Activated naive CD8-positive, alpha-beta T cell treated with anti-CD3 and anti-CD28 coated beads, Interleukin-2, amount 50 U/mL, for 16 hours (primary cell): ENCODE measurements around the gene FRK.
"Not testable (repeated sequence)": the region's sequence is repeated elsewhere in the genome, so short reads cannot be mapped to it uniquely, and the experiment has no call there.

ENCODE experiments used
- DNase-seq: peaks from one replicate; pipeline ENCODE4 v3.0.0-alpha.2; 2020; ENCODE audit warnings: low read depth, low spot score

Gene FRK

GRCh38 chr6:116074732-116075390 lies 14.2 kb upstream of the FRK start:
- DNase-seq, result no peak

DNA sequence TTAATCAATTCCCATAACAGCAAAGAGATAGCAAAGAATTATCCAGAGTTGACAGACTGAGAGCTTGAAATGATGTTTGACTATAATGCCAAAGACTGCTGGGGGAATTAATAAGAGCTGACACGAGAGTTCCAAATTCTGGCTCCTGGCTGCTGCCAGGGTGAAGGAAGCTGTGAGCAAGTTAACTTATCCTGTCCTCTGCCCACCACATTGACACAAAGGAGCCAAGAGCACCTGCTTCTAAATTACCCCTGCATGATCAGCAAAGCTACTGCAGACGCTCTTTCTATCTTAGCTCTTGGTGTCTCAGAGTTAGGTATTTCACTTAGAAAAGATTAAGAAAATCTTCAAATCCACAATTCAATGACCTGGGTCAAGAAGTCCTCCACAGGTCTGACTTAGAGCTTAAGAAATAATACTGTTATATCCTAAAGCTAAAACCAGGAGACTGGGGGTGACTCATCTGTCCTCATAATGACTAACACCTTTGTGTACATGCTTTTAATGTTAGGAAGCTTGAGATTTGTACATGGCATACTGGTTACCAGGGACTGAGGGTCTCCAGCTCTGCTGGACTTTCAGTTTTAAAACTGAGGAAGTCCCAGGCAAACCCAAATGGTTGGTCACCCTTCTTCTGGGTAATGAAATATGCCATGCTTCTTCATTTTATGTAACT lies 13.2 kb upstream of the FRK start:
- DNase-seq, result no peak

DNA sequence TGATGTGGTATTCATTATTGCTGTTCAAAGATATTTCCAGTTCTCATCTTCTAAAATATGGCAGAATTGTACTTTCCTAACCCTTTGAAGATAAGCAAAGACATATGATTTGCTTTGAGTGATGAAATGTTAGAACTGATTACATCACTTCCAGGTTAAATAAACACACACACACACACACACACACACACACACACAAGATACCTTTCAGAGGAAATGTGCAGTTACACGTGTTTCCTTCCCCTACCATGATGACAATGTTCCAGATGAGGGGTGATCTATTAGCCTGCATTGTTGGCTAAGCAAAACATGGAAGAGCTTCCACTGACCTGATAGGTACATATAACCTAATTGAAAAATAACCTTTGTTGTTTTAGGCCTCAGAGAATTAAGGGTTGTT lies 11.7 kb upstream of the FRK start:
- DNase-seq, result no peak

DNA sequence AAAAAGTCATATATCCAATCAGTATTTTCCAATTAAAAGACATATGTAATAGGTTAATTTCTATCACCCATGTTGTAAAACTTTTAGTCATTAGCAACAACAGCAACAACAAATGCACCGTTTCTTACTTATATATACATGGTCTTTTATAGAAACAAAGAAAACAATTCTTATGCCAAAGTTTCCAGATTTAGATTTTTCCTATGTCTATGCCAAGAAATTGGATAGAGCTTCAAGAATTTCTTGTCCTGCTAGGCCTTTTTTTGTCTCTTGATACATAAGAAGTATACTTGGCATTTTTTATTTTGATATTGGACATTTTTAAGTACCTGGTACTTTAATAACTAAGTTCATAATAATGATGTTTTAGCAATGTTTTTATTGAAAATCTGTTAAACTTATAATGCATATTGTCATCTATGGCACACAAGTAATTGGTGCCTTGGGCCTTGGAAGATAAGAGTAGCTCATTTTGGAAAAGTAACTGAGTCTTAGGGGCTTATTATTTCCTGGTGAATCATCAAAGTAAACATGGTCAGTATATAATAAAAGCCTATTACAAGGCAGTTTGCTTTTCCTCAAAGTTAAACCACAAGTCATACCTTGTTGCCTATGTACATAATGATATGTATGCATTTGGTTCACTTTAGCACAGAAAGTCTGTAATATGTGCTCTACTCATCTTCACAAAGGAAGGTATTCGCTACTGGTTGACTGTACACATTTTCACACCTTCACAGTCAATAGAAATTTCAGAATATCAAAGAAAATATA lies 10.1 kb upstream of the FRK start:
- DNase-seq, result no peak

DNA sequence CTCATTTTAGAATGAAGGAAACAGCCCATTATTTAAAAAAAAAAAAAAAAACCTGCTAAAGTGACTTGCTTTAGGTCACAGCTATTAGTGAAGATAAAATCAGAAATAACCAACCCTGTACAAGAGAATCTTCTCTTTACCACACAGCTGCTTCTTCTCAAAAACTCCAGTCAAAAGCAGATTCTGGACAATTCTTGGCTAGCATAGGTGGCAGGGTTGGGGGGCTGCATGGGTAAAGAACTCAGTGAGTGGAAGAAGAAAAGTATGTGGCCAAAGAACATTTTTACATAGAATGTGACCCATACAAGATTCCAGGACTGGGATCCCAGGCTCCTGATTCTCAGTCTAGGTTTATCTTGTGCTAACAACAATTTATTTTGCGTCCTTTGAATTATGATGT lies 9.4 kb upstream of the FRK start:
- no peak for DNase-seq

GRCh38 chr6:116066789-116067188 lies 6.1 kb upstream of the FRK start:
- no peak for DNase-seq

GRCh38 chr6:116064666-116065065 lies 4.0 kb upstream of the FRK start:
- DNase-seq, result no peak

GRCh38 chr6:116062496-116062895 lies 1.8 kb upstream of the FRK start:
- DNase-seq, result no peak

- DNase-seq, result no peak
Measured at GRCh38 chr6:116059713-116060571, 749 bp downstream of the FRK start.

- DNase-seq, result no peak
Measured at GRCh38 chr6:116057766-116058165, 2.9 kb downstream of the FRK start.

DNA sequence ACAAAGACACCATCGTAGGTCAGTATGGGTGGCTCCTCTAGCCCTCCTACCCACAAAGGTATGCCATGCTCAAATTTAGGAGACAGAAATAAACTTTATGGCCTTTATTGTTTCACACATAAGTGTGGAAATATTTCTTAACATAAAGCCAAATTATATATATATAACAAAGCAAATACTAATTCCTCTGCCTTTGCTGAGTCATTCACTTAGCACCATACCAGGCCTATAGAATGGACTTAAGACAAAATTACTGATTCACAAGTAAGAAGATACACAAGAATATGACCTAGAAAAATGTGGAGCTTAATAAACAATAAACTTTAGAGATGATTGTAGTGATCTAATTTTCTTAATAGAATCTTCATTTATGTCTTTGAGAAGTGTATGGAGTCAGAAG lies 5.2 kb downstream of the FRK start:
- DNase-seq, result no peak

- no peak for DNase-seq
Measured at GRCh38 chr6:116051244-116051643, 9.4 kb downstream of the FRK start.

- no peak for DNase-seq
Measured at GRCh38 chr6:116050737-116051136, 10.0 kb downstream of the FRK start.

DNA sequence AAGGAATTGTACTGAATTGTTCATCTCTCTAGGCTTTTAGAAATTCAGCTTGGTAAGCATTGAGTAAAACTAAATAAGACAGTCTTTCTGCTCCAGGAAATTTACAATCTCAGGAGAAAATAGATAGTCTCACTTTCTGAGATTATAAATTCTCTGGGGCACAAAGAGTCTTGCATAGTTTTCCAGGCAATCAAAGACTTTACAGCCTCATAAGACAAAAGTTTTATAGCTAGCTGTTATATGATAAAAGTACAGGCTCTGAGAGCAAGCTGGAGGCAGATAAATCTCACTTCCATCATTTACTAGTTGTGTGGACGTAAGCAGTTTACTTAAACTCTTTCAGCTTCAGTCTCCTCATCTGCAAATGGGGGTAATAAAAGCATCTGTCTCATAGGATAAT lies 11.4 kb downstream of the FRK start:
- no peak for DNase-seq

- DNase-seq, result no peak
Measured at GRCh38 chr6:116047173-116047933, 13.3 kb downstream of the FRK start.

DNA sequence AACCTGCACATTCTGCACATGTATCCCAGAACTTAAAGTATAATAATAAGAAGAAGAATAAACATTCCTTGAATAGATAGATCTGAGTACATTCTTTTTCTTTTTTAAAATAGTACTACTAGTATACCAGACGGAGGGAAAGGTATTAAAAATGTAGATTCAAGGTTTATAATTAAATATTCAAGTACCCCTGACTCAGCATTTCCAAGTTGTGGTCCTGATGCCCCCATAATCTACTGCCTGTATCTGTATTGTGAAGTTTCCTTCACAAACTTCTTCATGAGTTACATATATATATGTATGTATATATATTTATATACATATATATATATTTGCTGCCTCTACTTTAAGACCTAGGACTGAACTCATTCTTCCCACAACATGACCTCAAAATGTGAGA lies 14.0 kb downstream of the FRK start:
- no peak for DNase-seq

DNA sequence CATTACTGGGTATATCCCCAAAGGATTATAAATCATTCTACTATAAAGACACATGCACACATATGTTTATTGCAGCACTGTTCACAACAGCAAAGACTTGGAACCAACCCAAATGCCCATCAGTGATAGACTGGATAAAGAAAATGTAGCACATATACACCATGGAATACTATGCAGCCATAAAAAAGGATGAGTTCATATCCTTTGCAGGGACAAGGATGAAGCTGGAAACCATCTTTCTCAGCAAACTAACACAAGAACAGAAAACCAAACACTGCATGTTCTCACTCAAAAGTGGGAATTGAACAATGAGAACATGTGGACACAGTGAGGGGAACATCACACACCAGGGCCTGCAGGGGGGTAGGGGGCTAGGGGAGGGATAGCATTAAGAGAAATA lies 14.4 kb downstream of the FRK start:
- DNase-seq, result not testable (repeated sequence)

DNA sequence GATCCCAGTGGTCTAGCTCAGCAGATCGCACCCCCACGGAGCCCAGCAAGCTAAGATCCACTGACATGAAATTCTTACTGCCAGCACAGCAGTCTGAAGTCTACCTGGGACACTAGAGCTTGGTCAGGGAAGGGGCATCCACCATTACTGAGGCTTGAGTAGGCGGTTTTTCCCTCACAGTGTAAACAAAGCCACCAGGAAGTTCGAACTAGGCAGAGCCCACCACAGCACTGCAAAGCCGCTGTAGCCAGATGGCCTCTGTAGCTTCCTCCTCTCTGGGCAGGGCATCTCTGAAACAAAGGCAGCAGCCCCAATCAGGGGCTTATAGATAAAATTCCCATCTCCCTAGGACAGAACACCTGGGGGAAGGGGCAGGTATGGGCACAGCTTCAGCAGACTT lies 18.8 kb downstream of the FRK start:
- DNase-seq, result no peak

DNA sequence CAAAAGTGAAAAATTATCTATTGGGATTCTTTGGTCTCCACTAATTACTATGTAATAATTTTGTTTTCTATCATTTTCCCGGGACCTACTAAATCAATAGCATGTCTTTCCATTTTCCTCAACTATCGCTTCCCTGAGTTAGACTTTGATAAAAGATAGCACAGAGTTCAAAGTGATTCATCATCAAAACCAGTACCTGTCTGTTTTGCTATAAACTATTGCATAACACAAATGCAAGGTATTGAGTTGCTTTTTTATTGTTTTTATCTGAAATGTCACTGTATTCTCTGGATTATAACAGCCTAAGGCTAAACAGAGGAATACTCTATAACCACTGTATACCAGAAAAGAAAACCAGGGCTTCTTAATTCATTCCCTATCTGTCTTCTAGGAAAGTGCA lies 19.7 kb downstream of the FRK start:
- no peak for DNase-seq

- DNase-seq, result no peak
Measured at GRCh38 chr6:116036885-116037284, 23.8 kb downstream of the FRK start.

- DNase-seq, result no peak
Measured at GRCh38 chr6:116036075-116036773, 24.5 kb downstream of the FRK start.
